ENCODE measurements around the gene CTIF.

The CTIF gene

DNA sequence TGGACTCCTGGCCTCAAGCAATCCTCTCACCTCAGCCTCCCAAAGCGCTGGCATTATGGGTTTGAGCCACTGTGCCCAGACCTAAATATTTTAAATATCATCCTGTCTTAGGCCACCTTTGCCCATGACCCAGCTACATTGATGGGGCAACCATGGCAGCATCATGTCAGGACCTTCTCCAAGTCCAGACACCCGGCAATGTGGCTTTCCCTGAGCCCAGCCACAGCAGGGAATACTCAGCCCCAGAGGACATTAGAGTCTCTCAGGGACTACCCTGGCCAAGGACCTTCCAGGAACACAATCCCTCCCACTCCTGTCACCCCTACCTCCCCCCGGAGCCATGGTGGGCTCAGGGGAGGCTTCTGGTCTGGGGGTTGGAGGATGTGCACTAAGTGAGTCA is 339.1 kb downstream of the CTIF start:
- DNase-seq (ENCODE audit: low read depth) = no peak
- TF ChIP-seq, protein P1, sequence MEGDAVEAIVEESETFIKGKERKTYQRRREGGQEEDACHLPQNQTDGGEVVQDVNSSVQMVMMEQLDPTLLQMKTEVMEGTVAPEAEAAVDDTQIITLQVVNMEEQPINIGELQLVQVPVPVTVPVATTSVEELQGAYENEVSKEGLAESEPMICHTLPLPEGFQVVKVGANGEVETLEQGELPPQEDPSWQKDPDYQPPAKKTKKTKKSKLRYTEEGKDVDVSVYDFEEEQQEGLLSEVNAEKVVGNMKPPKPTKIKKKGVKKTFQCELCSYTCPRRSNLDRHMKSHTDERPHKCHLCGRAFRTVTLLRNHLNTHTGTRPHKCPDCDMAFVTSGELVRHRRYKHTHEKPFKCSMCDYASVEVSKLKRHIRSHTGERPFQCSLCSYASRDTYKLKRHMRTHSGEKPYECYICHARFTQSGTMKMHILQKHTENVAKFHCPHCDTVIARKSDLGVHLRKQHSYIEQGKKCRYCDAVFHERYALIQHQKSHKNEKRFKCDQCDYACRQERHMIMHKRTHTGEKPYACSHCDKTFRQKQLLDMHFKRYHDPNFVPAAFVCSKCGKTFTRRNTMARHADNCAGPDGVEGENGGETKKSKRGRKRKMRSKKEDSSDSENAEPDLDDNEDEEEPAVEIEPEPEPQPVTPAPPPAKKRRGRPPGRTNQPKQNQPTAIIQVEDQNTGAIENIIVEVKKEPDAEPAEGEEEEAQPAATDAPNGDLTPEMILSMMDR (IDR thresholded peaks at IDR 0.05; ENCODE audit: insufficient read depth, low read depth, low read length, missing control alignments) = no peak
- H3K4me3 ChIP-seq (ENCODE audit: low read length) = no peak overlapping the region

DNA sequence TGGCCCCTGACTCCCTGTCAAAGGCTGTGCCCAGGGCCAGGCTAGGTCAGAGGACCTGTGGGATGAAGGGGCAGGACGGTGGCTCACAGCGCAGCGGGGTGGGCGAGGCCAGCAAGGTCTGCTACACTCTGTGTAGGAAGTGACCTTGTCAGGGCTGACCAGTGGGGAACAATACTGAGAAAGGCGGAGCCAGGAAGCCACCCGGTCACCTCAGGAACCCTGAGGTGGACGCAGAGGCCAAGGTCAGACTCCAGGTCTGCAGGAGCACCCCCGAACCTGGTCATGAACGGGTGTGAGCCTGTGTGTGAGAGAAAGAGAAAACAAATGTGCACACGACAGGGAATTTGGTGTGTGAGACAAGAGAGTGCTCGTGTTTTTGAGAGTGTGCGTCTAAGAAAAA is 339.6 kb downstream of the CTIF start:
- DNase-seq (ENCODE audit: low read depth) = no peak
- no peak overlapping the region for H3K4me3 ChIP-seq (ENCODE audit: low read length)
- TF ChIP-seq, protein P1 (IDR thresholded peaks at IDR 0.05; ENCODE audit: insufficient read depth, low read depth, low read length, missing control alignments) = no peak

DNA sequence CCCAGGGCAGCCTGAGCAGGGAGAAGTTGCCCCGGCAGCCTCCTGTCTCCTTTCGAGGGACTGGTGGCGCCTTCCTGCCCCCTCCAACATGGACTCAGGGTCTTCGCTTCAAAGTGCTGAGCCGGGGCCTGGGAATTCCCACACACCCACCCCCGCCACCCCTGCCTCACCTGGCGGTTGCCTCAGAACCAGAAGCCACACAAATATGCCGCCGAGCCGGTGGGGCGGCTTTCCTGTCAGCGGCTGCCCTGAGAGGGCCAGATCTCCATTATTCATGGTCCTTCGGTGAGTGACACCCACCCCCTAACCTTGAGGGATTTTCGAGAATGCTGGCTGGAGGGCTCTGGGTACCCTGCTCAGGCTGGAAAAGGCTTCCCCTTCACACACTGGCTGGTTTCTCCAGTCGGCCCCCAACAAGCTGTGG is 340.2 kb downstream of the CTIF start:
- peak; percentile 83 for DNase-seq (ENCODE audit: low read depth)
- TF ChIP-seq, protein P1 (IDR thresholded peaks at IDR 0.05; ENCODE audit: insufficient read depth, low read depth, low read length, missing control alignments) = no peak
- H3K4me3 ChIP-seq (ENCODE audit: low read length) = no peak overlapping the region

DNA sequence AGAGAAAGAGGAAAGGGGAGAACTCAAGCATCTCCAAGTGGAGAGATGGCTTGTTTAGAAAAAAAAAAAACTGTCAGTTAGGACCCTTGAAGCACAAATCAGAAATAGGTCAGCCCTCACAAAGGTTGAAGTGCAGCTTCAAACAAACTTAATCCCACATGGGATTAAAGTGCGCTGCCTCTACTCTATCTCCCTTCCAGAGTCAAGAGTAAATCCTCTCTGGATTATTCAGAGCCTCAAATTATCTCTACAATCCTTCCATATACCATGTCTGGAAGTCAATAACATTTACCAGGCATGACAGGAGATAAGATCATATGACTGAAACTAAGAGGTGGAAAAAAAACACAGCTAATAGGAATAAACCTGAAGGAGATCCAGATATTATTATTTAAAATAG is 342.1 kb downstream of the CTIF start:
- H3K4me3 ChIP-seq (ENCODE audit: low read length) = no peak overlapping the region
- no peak for DNase-seq (ENCODE audit: low read depth)
- TF ChIP-seq, protein P1 (IDR thresholded peaks at IDR 0.05; ENCODE audit: insufficient read depth, low read depth, low read length, missing control alignments) = no peak

DNA sequence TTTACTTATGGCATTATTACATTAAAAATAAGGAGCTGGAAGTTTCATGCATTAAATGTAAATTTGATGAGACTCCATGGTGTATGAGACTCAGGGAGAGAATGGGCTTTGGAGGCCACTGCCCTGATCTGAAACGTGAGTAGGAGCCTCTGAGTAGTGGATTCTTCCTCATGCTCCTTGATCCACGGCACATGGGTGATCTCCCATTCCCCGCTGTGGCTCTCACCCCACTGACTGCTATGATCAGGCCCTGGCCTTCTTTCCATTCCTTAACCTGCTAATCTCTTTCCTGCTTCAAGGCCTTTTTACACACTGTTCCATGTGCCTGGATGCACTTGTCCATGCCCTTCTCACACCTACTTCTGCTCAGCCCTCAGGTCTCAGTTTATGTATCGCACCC is 343.5 kb downstream of the CTIF start:
- DNase-seq (ENCODE audit: low read depth) = no peak
- TF ChIP-seq, protein P1 (IDR thresholded peaks at IDR 0.05; ENCODE audit: insufficient read depth, low read depth, low read length, missing control alignments) = no peak
- H3K4me3 ChIP-seq (ENCODE audit: low read length) = no peak overlapping the region

DNA sequence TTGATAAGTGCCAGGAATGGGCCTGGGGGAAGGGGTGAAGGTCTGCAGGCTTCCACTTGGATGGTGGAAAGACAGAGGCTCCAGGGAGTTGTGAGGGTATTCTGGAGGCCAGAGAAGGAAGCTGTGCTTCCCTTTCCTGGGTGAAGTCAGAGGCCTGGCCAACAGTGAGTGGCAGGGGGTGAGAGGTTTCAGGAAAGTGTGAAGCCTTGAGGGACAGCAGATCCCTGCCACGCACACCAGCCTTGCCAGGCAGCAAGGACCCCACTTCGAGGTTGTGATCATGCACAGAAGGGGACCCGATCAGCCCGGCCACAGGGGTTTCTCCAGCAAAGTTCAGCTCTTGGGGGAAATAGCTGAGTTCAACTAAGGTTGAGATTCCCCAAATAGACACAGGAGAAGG is 345.5 kb downstream of the CTIF start:
- no peak overlapping the region for H3K4me3 ChIP-seq (ENCODE audit: low read length)
- TF ChIP-seq, protein P1 (IDR thresholded peaks at IDR 0.05; ENCODE audit: insufficient read depth, low read depth, low read length, missing control alignments) = no peak
- no peak for DNase-seq (ENCODE audit: low read depth)

DNA sequence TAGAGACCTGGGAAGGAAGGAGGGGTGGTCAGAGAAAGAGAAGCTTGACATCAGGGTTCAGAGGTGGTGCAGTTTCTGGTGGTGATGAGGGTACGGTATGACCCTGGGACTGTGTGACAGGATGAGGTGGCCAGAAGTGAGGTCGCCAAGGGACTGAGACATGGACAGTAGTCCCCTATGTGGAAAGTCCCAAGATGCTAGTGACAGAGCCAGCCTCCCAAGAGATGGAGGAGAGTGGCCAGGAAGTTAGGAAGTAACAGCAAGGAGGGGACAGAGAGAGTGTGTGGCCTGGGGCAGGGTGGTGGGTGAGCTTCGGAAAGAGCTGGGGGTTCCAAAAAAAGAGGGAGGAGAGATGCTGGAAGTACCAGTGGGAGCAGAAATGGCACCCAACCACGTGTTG is 345.9 kb downstream of the CTIF start:
- TF ChIP-seq, protein P1 (IDR thresholded peaks at IDR 0.05; ENCODE audit: insufficient read depth, low read depth, low read length, missing control alignments) = no peak
- DNase-seq (ENCODE audit: low read depth) = no peak
- H3K4me3 ChIP-seq (ENCODE audit: low read length) = no peak overlapping the region
